Cardiac muscle cell (in vitro differentiated cells and primary cell): ENCODE data around the gene MOB2. TPM values are rescaled to one million over a fixed set of nuclear protein-coding genes. Genes with fewer than 3 reads are reported as not detected.

Experiments
- DNase-seq, 2 donors: peaks; one replicate each; pipeline versions ENCODE4 v3.0.0 to v3.0.0-alpha.2; 2010 to 2017; ENCODE audit warnings: low read depth in 1 of 2, low spot score in 1 of 2
- H3K27ac ChIP-seq: fragments of 200-600 bp; sonication (generic); 2 replicates; pipeline ENCODE4 v1.5.1; 2016
- H3K27me3 ChIP-seq: fragments of 200-600 bp; sonication (generic); 2 replicates; pipeline ENCODE4 v1.6.0; 2016; ENCODE audit warnings: control low read depth
- H3K36me3 ChIP-seq: fragments of 200-600 bp; sonication (generic); 2 replicates; pipeline ENCODE4 v1.5.1; 2016; ENCODE audit warnings: control low read depth
- H3K4me1 ChIP-seq: fragments of 200-600 bp; sonication (generic); 2 replicates; pipeline ENCODE4 v1.8.1; 2017; ENCODE audit warnings: low read depth, mild to moderate bottlenecking, mixed run types
- H3K4me3 ChIP-seq: fragments of 200-600 bp; sonication (generic); 2 replicates; pipeline ENCODE4 v1.5.1; 2016; ENCODE audit warnings: mild to moderate bottlenecking
- H3K9me3 ChIP-seq: fragments of 200-600 bp; sonication (generic); 2 replicates; pipeline ENCODE4 v1.5.1; 2017; ENCODE audit warnings: low read depth, mild to moderate bottlenecking, control low read depth
- CTCF ChIP-seq: IDR thresholded peaks from 2 replicates; pipeline ENCODE4 v1.5.1; 2012; ENCODE audit warnings: low read depth, mild to moderate bottlenecking, low read length
- polyA plus RNA-seq: library from polyadenylated mRNA; unstranded; fragments of >200 nt; fragmentation: Nextera tagmentation; extraction: Ambion mirVana; gene quantifications from 2 replicates; pipeline ENCODE4 v1.2.1, GENCODE V29; 2016
- total RNA-seq: library from RNA; depleted of rRNA; stranded (reverse); fragments of >200 nt; gene quantifications from 2 replicates; pipeline ENCODE4 v1.2.3, GENCODE V29; 2016

MOB2 gene
- total and polyA plus RNA-seq, 2 experiments from 2014 or later, result 31.1 to 52.0 TPM

- no peak for TF ChIP-seq CTCF
- Histone ChIP-seq H3K4me3 (no peak overlapping the region), H3K36me3 (no peaks in the 10 kb centered on the region), H3K9me3 (no peaks in the 10 kb centered on the region), H3K27me3 (no peaks in the 10 kb centered on the region), H3K4me1 (peaks cover 20% of the 10 kb centered on the region), H3K27ac (no peak overlapping the region)
- no peak for DNase-seq
Observed at GRCh38 chr11:1532014-1532586, 45.5 kb upstream of the MOB2 start.

- no peaks in the 10 kb centered on the region for H3K36me3 ChIP-seq
- DNase-seq, result no peak
- no peak for TF ChIP-seq CTCF
- H3K27me3 ChIP-seq, result no peaks in the 10 kb centered on the region
- peaks cover 15% of the 10 kb centered on the region for H3K4me1 ChIP-seq
- H3K27ac ChIP-seq, result no peak overlapping the region
- no peak overlapping the region for H3K4me3 ChIP-seq
- H3K9me3 ChIP-seq, result no peaks in the 10 kb centered on the region
Observed at GRCh38 chr11:1531449-1532013, 45.0 kb upstream of the MOB2 start.

DNA sequence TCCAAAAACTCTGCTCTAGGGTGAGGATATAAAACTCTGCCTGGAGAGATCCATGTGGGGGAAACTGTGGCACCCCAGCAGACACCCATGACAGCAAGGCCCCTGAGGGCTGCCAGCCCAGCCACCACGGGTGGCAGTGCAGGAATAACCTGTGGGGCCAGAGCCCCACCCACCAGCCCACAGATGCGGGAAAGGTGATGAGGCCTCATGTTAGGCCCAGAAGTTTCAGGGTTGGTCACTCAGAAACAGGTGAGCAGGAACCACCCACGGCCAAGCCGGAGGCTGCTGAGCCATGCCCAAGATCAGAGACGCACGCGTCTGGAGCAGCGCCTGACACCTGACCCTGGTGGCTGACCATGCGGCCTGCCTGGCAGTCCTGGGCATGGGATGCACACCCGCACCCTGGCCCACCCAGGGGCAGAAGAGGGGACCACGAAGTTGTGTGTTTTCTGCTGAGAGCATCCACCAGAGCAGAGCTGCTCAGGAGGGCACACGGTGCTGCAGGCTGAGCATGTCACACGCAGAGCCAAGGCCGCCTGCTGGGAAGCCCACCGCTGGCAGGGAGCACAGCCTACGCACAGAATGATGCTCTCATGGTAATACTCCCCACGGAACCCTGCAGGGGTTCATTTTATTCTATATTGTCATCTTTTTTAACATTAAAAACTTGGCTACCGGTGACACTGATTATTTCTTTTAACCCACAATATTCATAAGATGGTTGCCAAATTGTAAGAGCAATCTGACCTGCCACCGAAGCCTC, 44.3 kb upstream of the MOB2 start:
- H3K9me3 ChIP-seq, result no peaks in the 10 kb centered on the region
- no peak for DNase-seq

GRCh38 chr11:1529774-1530173, 43.2 kb upstream of the MOB2 start:
- Histone ChIP-seq H3K9me3 (no peaks in the 10 kb centered on the region), H3K27ac (no peak overlapping the region), H3K4me1 (no peaks in the 10 kb centered on the region), H3K27me3 (no peaks in the 10 kb centered on the region), H3K4me3 (no peak overlapping the region), H3K36me3 (no peaks in the 10 kb centered on the region)
- no peak for TF ChIP-seq CTCF
- no peak for DNase-seq

More for the DNA sequence above, 44.3 kb upstream of the MOB2 start:
- no peak overlapping the region for H3K27ac ChIP-seq
- no peaks in the 10 kb centered on the region for H3K27me3 ChIP-seq
- peaks cover 9% of the 10 kb centered on the region for H3K4me1 ChIP-seq
- no peak overlapping the region for H3K4me3 ChIP-seq
- no peak for TF ChIP-seq CTCF
- H3K36me3 ChIP-seq, result no peaks in the 10 kb centered on the region

DNA sequence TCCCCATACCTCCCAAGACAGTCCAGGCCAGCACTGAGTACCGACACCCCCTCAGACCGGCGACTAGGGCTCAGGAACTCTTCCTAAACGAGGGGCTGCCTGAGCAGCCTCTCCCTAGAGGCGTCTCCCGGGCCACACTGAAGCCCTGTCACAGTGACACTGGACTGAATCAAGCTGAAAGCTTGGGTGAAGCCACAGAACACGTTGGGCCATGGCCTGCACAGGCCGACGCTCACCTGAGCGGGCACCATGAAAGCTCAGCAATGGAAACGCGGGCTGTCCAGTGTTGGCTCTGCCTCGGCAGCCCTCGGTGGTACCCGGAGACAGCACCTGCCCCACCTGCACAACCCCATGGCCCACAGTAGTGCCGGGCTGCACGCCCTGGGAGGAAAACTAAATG, 42.7 kb upstream of the MOB2 start:
- H3K4me1 ChIP-seq, result no peaks in the 10 kb centered on the region
- no peak overlapping the region for H3K4me3 ChIP-seq
- no peaks in the 10 kb centered on the region for H3K36me3 ChIP-seq
- no peak for TF ChIP-seq CTCF
- no peak overlapping the region for H3K27ac ChIP-seq
- DNase-seq, result no peak
- H3K9me3 ChIP-seq, result no peaks in the 10 kb centered on the region
- H3K27me3 ChIP-seq, result no peaks in the 10 kb centered on the region
